HG02571 (cell line): ENCODE results near the gene KDM7A.

Experiments
- ATAC-seq: cut with Tn5 transposase; IDR thresholded peaks from one replicate; pipeline ENCODE4 v1.9.1; 2021; ENCODE audit warnings: mild to moderate bottlenecking, moderate library complexity; ENCODE audit not compliant: unreplicated experiment

The KDM7A gene

GRCh38 chr7:140057143-140057535 is 119.6 kb downstream of the KDM7A start:
- ATAC-seq, result no peak

GRCh38 chr7:140056431-140057142 is 120.2 kb downstream of the KDM7A start:
- no peak for ATAC-seq

GRCh38 chr7:140055833-140056232 is 121.0 kb downstream of the KDM7A start:
- no peak for ATAC-seq

- no peak for ATAC-seq
These were observed 122.0 kb downstream of the KDM7A start for GRCh38 chr7:140054751-140055150.

- ATAC-seq, result peak; percentile 87
These were observed 122.8 kb downstream of the KDM7A start for GRCh38 chr7:140053812-140054539.

- no peak for ATAC-seq
These were observed 125.0 kb downstream of the KDM7A start for GRCh38 chr7:140051820-140052219.

- ATAC-seq, result no peak
These were observed 126.7 kb downstream of the KDM7A start for GRCh38 chr7:140050100-140050499.

- no peak for ATAC-seq
These were observed 127.3 kb downstream of the KDM7A start for GRCh38 chr7:140049339-140050024.

GRCh38 chr7:140048989-140049338 is 127.8 kb downstream of the KDM7A start:
- no peak for ATAC-seq

- ATAC-seq, result no peak
These were observed 128.6 kb downstream of the KDM7A start for GRCh38 chr7:140048138-140048537.

GRCh38 chr7:140047197-140047596 is 129.6 kb downstream of the KDM7A start:
- ATAC-seq, result no peak

GRCh38 chr7:140045697-140046096 is 131.1 kb downstream of the KDM7A start:
- no peak for ATAC-seq

- ATAC-seq, result no peak
These were observed 132.5 kb downstream of the KDM7A start for GRCh38 chr7:140044251-140044650.

GRCh38 chr7:140042386-140042670 is 134.5 kb downstream of the KDM7A start:
- no peak for ATAC-seq

GRCh38 chr7:140041659-140042385 is 135.0 kb downstream of the KDM7A start:
- no peak for ATAC-seq

GRCh38 chr7:140039896-140040295 is 136.9 kb downstream of the KDM7A start:
- ATAC-seq, result no peak

GRCh38 chr7:140039066-140039465 is 137.7 kb downstream of the KDM7A start:
- ATAC-seq, result no peak

- ATAC-seq, result no peak
These were observed 140.4 kb downstream of the KDM7A start for GRCh38 chr7:140036224-140036962.

GRCh38 chr7:140035400-140036223 is 141.2 kb downstream of the KDM7A start:
- no peak for ATAC-seq
